Caco-2 (cell line): ENCODE data around the gene RAB3IL1. TPM values are rescaled to one million over a fixed set of nuclear protein-coding genes. Genes with fewer than 3 reads are reported as not detected.
A peak's percentile ranks its signal among the peaks of the same experiment; 100 is the strongest.

Experiments
- BruUV-seq: library from RNA; stranded (reverse); fragments of 400-500 nt; replicated peaks from 2 replicates; lab custom pipeline; 2021; lab: Mats Ljungman, UMichigan
- CTCF ChIA-PET: fragments of 300-600 bp; sonication (Branson Sonifier 250); formaldehyde crosslinking; loops from one replicate; lab custom pipeline; 2022; ENCODE audit warnings: antibody characterized with exemption; lab: Charles Lee
- POLR2A ChIA-PET: fragments of 300-600 bp; sonication (Branson Sonifier 250); formaldehyde crosslinking; loops from one replicate; lab custom pipeline; 2022; ENCODE audit warnings: antibody characterized with exemption; lab: Charles Lee
- DNase-seq, 2 experiments: peaks; one replicate each; pipeline versions ENCODE4 v3.0.0 to v3.0.0-alpha.2; 2020 to 2022
- H3K27me3 ChIP-seq: replicated peaks from 2 replicates; pipeline ENCODE4 v1.6.0; 2011; ENCODE audit warnings: low read length; ENCODE audit not compliant: control insufficient read depth, insufficient read depth
- H3K36me3 ChIP-seq: 2 replicates; pipeline ENCODE4 v1.5.1; 2011; ENCODE audit warnings: low read length; ENCODE audit not compliant: control insufficient read depth, insufficient read depth
- H3K4me1 ChIP-seq: fragments of 250-450 bp; sonication (Bioruptor Pico); 2 replicates; pipeline ENCODE4 v1.5.1; 2020; ENCODE audit warnings: mild to moderate bottlenecking
- H3K4me3 ChIP-seq: 2 replicates; pipeline ENCODE4 v1.5.1; 2011; ENCODE audit warnings: low read depth, mild to moderate bottlenecking, control low read depth, low read length
- H3K9me3 ChIP-seq: fragments of 250-450 bp; sonication (Bioruptor Pico); 2 replicates; pipeline ENCODE4 v1.5.1; 2020; ENCODE audit warnings: mild to moderate bottlenecking, moderate library complexity
- H3K27ac Mint-ChIP-seq: one replicate; pipeline ENCODE4 v1.8.0; 2022; ENCODE audit warnings: mixed read lengths; ENCODE audit not compliant: unreplicated experiment
- H3K27me3 Mint-ChIP-seq: one replicate; pipeline ENCODE4 v1.8.0; 2022; ENCODE audit warnings: mixed read lengths; ENCODE audit not compliant: insufficient read depth, unreplicated experiment
- H3K36me3 Mint-ChIP-seq: one replicate; pipeline ENCODE4 v1.8.0; 2022; ENCODE audit warnings: mild to moderate bottlenecking, mixed read lengths; ENCODE audit not compliant: insufficient read depth, unreplicated experiment
- H3K4me1 Mint-ChIP-seq: one replicate; pipeline ENCODE4 v1.8.0; 2022; ENCODE audit warnings: low read depth, mixed read lengths; ENCODE audit not compliant: unreplicated experiment
- H3K4me3 Mint-ChIP-seq: one replicate; pipeline ENCODE4 v1.8.0; 2022; ENCODE audit warnings: mild to moderate bottlenecking, moderate library complexity, mixed read lengths; ENCODE audit not compliant: unreplicated experiment
- H3K9me3 Mint-ChIP-seq: one replicate; pipeline ENCODE4 v1.8.0; 2022; ENCODE audit warnings: mixed read lengths; ENCODE audit not compliant: unreplicated experiment
- CTCF ChIP-seq, 2 experiments: fragments of 200-600 bp in 1 of 2; IDR thresholded peaks; 1 replicate in 1 of 2; 2 replicates in 1 of 2; pipeline versions ENCODE4 v1.5.1 to v1.8.0; 2011 to 2022; ENCODE audit warnings: antibody characterized with exemption in 1 of 2, control low read depth in 1 of 2, inconsistent platforms in 1 of 2, low read depth in 1 of 2, low read length in 1 of 2, mild to moderate bottlenecking in 1 of 2, moderate library complexity in 1 of 2; ENCODE audit not compliant: insufficient read depth in 1 of 2, severe bottlenecking in 1 of 2, unreplicated experiment in 1 of 2
- intact Hi-C: fragments of 100-400 bp; cut with micrococcal nuclease; formaldehyde crosslinking; loops from one replicate; pipeline ENCODE4 v1.10.0; 2022; ENCODE audit not compliant: unreplicated experiment
- total RNA-seq: library from RNA; stranded (reverse); gene quantifications from 2 replicates; pipeline ENCODE4 v1.2.3, GENCODE V29; 2022

Gene RAB3IL1
- total RNA-seq, 1 experiment from 2014 or later: 10.6 TPM

GRCh38 chr11:61925736-61926135 lies 8.4 kb upstream of the RAB3IL1 start:
- BruUV-seq: no TSS peak
- H3K27ac Mint-ChIP-seq: peak overlapping the region; percentile 98

GRCh38 chr11:61924064-61924455 lies 6.7 kb upstream of the RAB3IL1 start:
- POLR2A ChIA-PET: interaction anchor here (1.0 to 2.2 kb wide), 6 partner anchors 23 to 131 kb away, joined by 4 to 19 read pairs (median 8); partner anchors contain the start of genes BEST1, FEN1, FTH1 and TMEM258
- no peaks in the 10 kb centered on the region for H3K36me3 ChIP-seq
- Mint-ChIP-seq H3K27me3 (no peaks in the 10 kb centered on the region), H3K4me3 (peak overlapping the region; percentile 68), H3K36me3 (peaks cover 4% of the 10 kb centered on the region), H3K4me1 (peaks cover 43% of the 10 kb centered on the region), H3K9me3 (no peaks in the 10 kb centered on the region), H3K27ac (peak overlapping the region; percentile 98)
- no peak overlapping the region for H3K4me3 ChIP-seq
- no peaks in the 10 kb centered on the region for H3K9me3 ChIP-seq
- DNase-seq: no peak
- CTCF ChIA-PET: interaction anchor here (0.6 to 2.9 kb wide), 11 partner anchors 13 to 182 kb away, joined by 3 to 50 read pairs (median 5); no protein-coding TSS in a partner anchor
- no peak for TF ChIP-seq CTCF (IDR thresholded peaks at IDR 0.05; ENCODE audit: insufficient read depth in 1 of 2, low read depth in 1 of 2, low read length in 1 of 2, severe bottlenecking in 1 of 2, unreplicated experiment in 1 of 2)
- H3K4me1 ChIP-seq: peaks cover 48% of the 10 kb centered on the region
- TSS peak; percentile 74 for BruUV-seq
- intact Hi-C loops: no loop called here
- no peaks in the 10 kb centered on the region for H3K27me3 ChIP-seq

More at GRCh38 chr11:61925736-61926135, 8.4 kb upstream of the RAB3IL1 start:
- Mint-ChIP-seq H3K27me3 (no peaks in the 10 kb centered on the region), H3K9me3 (no peaks in the 10 kb centered on the region), H3K36me3 (peaks cover 4% of the 10 kb centered on the region), H3K4me1 (peaks cover 32% of the 10 kb centered on the region), H3K4me3 (no peak overlapping the region)
- ChIA-PET CTCF (interaction anchor here (0.6 to 1.4 kb wide), 5 partner anchors 22 to 155 kb away, joined by 3 to 8 read pairs (median 4); no protein-coding TSS in a partner anchor), POLR2A (interaction anchor here (0.7 kb wide), 1 partner anchor 112 kb away, joined by 10 read pairs; no protein-coding TSS in a partner anchor)
- no peak overlapping the region for H3K4me3 ChIP-seq
- H3K27me3 ChIP-seq: no peaks in the 10 kb centered on the region
- no peaks in the 10 kb centered on the region for H3K36me3 ChIP-seq
- DNase-seq: no peak
- intact Hi-C loops: no loop called here
- peaks cover 34% of the 10 kb centered on the region for H3K4me1 ChIP-seq
- TF ChIP-seq CTCF (IDR thresholded peaks at IDR 0.05; ENCODE audit: insufficient read depth in 1 of 2, low read depth in 1 of 2, low read length in 1 of 2, severe bottlenecking in 1 of 2, unreplicated experiment in 1 of 2): no peak
- H3K9me3 ChIP-seq: no peaks in the 10 kb centered on the region

GRCh38 chr11:61923166-61924063 lies 6.0 kb upstream of the RAB3IL1 start:
- Histone ChIP-seq H3K36me3 (no peaks in the 10 kb centered on the region), H3K9me3 (no peaks in the 10 kb centered on the region), H3K4me3 (no peak overlapping the region), H3K27me3 (no peaks in the 10 kb centered on the region), H3K4me1 (peaks cover 48% of the 10 kb centered on the region)
- no peak for TF ChIP-seq CTCF (IDR thresholded peaks at IDR 0.05; ENCODE audit: insufficient read depth in 1 of 2, low read depth in 1 of 2, low read length in 1 of 2, severe bottlenecking in 1 of 2, unreplicated experiment in 1 of 2)
- POLR2A ChIA-PET: interaction anchor here (0.5 to 2.2 kb wide), 12 partner anchors 8 to 1081 kb away, joined by 3 to 19 read pairs (median 5); partner anchors contain the start of genes BEST1, FEN1, FTH1 and TMEM258
- DNase-seq: peak; percentile 89 to 92
- H3K27ac Mint-ChIP-seq: peak overlapping the region; percentile 98
- intact Hi-C loops: loop anchor here (1.0 kb wide), 2 partner anchors 24 kb away; no protein-coding TSS in a partner anchor
- H3K9me3 Mint-ChIP-seq: no peaks in the 10 kb centered on the region
- H3K36me3 Mint-ChIP-seq: peaks cover 4% of the 10 kb centered on the region
- peak overlapping the region; percentile 68 for H3K4me3 Mint-ChIP-seq
- CTCF ChIA-PET: interaction anchor here (0.6 to 2.9 kb wide), 13 partner anchors 16 to 182 kb away, joined by 3 to 50 read pairs (median 5); no protein-coding TSS in a partner anchor
- H3K4me1 Mint-ChIP-seq: peaks cover 49% of the 10 kb centered on the region
- no TSS peak for BruUV-seq
- H3K27me3 Mint-ChIP-seq: no peaks in the 10 kb centered on the region
